Measurements from ENCODE around the gene NR4A1.

NR4A1 gene

GRCh38 chr12:52023182-52023975 lies 27.9 kb upstream of the NR4A1 start (continued):
- no peak for TF ChIP-seq ZNF18 (tag by site-specific recombination; IDR thresholded peaks at IDR 0.05)
- TF ChIP-seq ZNF658 (tag by site-specific recombination; IDR thresholded peaks at IDR 0.05): no peak
- TF ChIP-seq ZNF2 (tag by site-specific recombination; IDR thresholded peaks at IDR 0.05): peak; percentile 85
- no peak for TF ChIP-seq IKZF3 (tag by site-specific recombination; IDR thresholded peaks at IDR 0.05)
- no peak for TF ChIP-seq ZSCAN23 (tag by site-specific recombination; IDR thresholded peaks at IDR 0.05)
- TF ChIP-seq ZNF623 (tag by site-specific recombination; IDR thresholded peaks at IDR 0.05): no peak
- peak; percentile 72; the same call in 1 of the 2 replicates for TF ChIP-seq ZNF394 (tag by site-specific recombination; IDR thresholded peaks at IDR 0.05; ENCODE audit: borderline replicate concordance)
- no peak for TF ChIP-seq SCRT1 (tag by site-specific recombination; IDR thresholded peaks at IDR 0.05; ENCODE audit: borderline replicate concordance)
- peak; percentile 33; the same call in 1 of the 2 replicates for TF ChIP-seq ZNF76 (tag by site-specific recombination; IDR thresholded peaks at IDR 0.05; ENCODE audit: borderline replicate concordance, low read depth)
- no peak for TF ChIP-seq ZNF169 (tag by site-specific recombination; IDR thresholded peaks at IDR 0.05)
- no peak for TF ChIP-seq ZNF426 (tag by site-specific recombination; IDR thresholded peaks at IDR 0.05)
- TF ChIP-seq ZFHX2 (tag by site-specific recombination; conservative IDR thresholded peaks at IDR 0.05): peak; percentile 96
- TF ChIP-seq ZNF10 (tag by site-specific recombination; IDR thresholded peaks at IDR 0.05): peak; percentile 89
- no peak for TF ChIP-seq ZNF416 (tag by site-specific recombination; IDR thresholded peaks at IDR 0.05)
- TF ChIP-seq ZNF530 (tag by site-specific recombination; IDR thresholded peaks at IDR 0.05; ENCODE audit: low read depth): no peak
- TF ChIP-seq ZNF600 (tag by site-specific recombination; IDR thresholded peaks at IDR 0.05): peak; percentile 80
- TF ChIP-seq ZNF629 (tag by site-specific recombination; IDR thresholded peaks at IDR 0.05): peak; percentile 19; the same call in 1 of the 2 replicates
- TF ChIP-seq ZNF660 (tag by site-specific recombination; IDR thresholded peaks at IDR 0.05): peak; percentile 36; the same call in 1 of the 2 replicates
- 0 out of 2 replicates have a peak, but pooled peaks have one; percentile 27 for TF ChIP-seq HIC1 (tag by site-specific recombination; IDR thresholded peaks at IDR 0.05)
- TF ChIP-seq RBAK (tag by site-specific recombination; IDR thresholded peaks at IDR 0.05): 0 out of 2 replicates have a peak, but pooled peaks have one; percentile 32
- TF ChIP-seq ZBTB26 (tag by site-specific recombination; optimal IDR thresholded peaks at IDR 0.05): peak; percentile 41
- TF ChIP-seq ZNF449 (tag by site-specific recombination; IDR thresholded peaks at IDR 0.05): no peak
- TF ChIP-seq ZNF138 (tag by site-specific recombination; IDR thresholded peaks at IDR 0.05; ENCODE audit: borderline replicate concordance): no peak
- TF ChIP-seq ZNF398 (tag by site-specific recombination; IDR thresholded peaks at IDR 0.05): peak; percentile 57
- TF ChIP-seq WT1 (tag by site-specific recombination; IDR thresholded peaks at IDR 0.05): 0 out of 2 replicates have a peak, but pooled peaks have one; percentile 24
- no peak for TF ChIP-seq YY2 (tag by site-specific recombination; IDR thresholded peaks at IDR 0.05)
- no peak for TF ChIP-seq OSR2 (tag by site-specific recombination; IDR thresholded peaks at IDR 0.05)
- no peak for TF ChIP-seq ZNF354C (tag by site-specific recombination; IDR thresholded peaks at IDR 0.05; ENCODE audit: borderline replicate concordance, low read depth)
- TF ChIP-seq KLF10 (tag by site-specific recombination; IDR thresholded peaks at IDR 0.05): peak; percentile 71; the same call in 1 of the 2 replicates
- peak; percentile 94 for TF ChIP-seq GLIS2 (tag by site-specific recombination; IDR thresholded peaks at IDR 0.05)
- no peak for TF ChIP-seq ZNF558 (tag by site-specific recombination; IDR thresholded peaks at IDR 0.05)
